HS-5 (cell line): ENCODE data around the gene MYO3B.
"Not testable (repeated sequence)": the region's sequence is repeated elsewhere in the genome, so short reads cannot be mapped to it uniquely, and the experiment has no call there.

Experiments
- DNase-seq: peaks from one replicate; pipeline ENCODE4 v3.0.0-alpha.2; 2012; ENCODE audit warnings: low read depth

MYO3B gene

GRCh38 chr2:170571612-170572011, 393.7 kb downstream of the MYO3B start:
- DNase-seq: no peak

GRCh38 chr2:170573671-170574070, 395.7 kb downstream of the MYO3B start:
- DNase-seq: no peak

GRCh38 chr2:170576296-170576695, 398.3 kb downstream of the MYO3B start:
- DNase-seq: no peak

- DNase-seq: no peak
Measured at GRCh38 chr2:170577356-170577755, 399.4 kb downstream of the MYO3B start.

GRCh38 chr2:170578606-170579005, 400.7 kb downstream of the MYO3B start:
- DNase-seq: no peak

- DNase-seq: no peak
Measured at GRCh38 chr2:170579511-170579910, 401.6 kb downstream of the MYO3B start.

GRCh38 chr2:170582313-170582712, 404.4 kb downstream of the MYO3B start:
- DNase-seq: no peak

GRCh38 chr2:170582751-170583463, 405.0 kb downstream of the MYO3B start:
- no peak for DNase-seq

- DNase-seq: no peak
Measured at GRCh38 chr2:170585067-170585466, 407.1 kb downstream of the MYO3B start.

GRCh38 chr2:170586571-170587095, 408.7 kb downstream of the MYO3B start:
- DNase-seq: no peak

GRCh38 chr2:170587117-170587516, 409.2 kb downstream of the MYO3B start:
- DNase-seq: no peak

- peak; percentile 6 for DNase-seq
Measured at GRCh38 chr2:170587922-170588321, 410.0 kb downstream of the MYO3B start.

- no peak for DNase-seq
Measured at GRCh38 chr2:170588729-170589128, 410.8 kb downstream of the MYO3B start.

GRCh38 chr2:170596576-170596975, 418.6 kb downstream of the MYO3B start:
- DNase-seq: no peak

GRCh38 chr2:170598067-170598395, 420.1 kb downstream of the MYO3B start:
- DNase-seq: peak; percentile 25

- DNase-seq: no peak
Measured at GRCh38 chr2:170601489-170601888, 423.5 kb downstream of the MYO3B start.

GRCh38 chr2:170605862-170606261, 427.9 kb downstream of the MYO3B start:
- no peak for DNase-seq

- DNase-seq: no peak
Measured at GRCh38 chr2:170607171-170607570, 429.2 kb downstream of the MYO3B start.

GRCh38 chr2:170610615-170611014, 432.7 kb downstream of the MYO3B start:
- no peak for DNase-seq

- not testable (repeated sequence) for DNase-seq
Measured at GRCh38 chr2:170618948-170619347, 441.0 kb downstream of the MYO3B start.

- DNase-seq: not testable (repeated sequence)
Measured at GRCh38 chr2:170635094-170635493, 457.1 kb downstream of the MYO3B start.

GRCh38 chr2:170639635-170640034, 461.7 kb downstream of the MYO3B start:
- no peak for DNase-seq

GRCh38 chr2:170641961-170642360, 464.0 kb downstream of the MYO3B start:
- DNase-seq: no peak

- DNase-seq: no peak
Measured at GRCh38 chr2:170643346-170643745, 465.4 kb downstream of the MYO3B start.
